NCI-H1105 treated with DMSO at 0.1 percent for 48 hours (cell line): ENCODE results near the gene CASKIN1.
"Not testable (repeated sequence)": the region's sequence is repeated elsewhere in the genome, so short reads cannot be mapped to it uniquely, and the experiment has no call there.

Experiments used
- DNase-seq: peaks from one replicate; lab custom pipeline; 2025; lab: John Stamatoyannopoulos, UW

Gene CASKIN1

GRCh38 chr16:2135071-2135470, 61.3 kb downstream of the CASKIN1 start:
- not testable (repeated sequence) for DNase-seq

DNA sequence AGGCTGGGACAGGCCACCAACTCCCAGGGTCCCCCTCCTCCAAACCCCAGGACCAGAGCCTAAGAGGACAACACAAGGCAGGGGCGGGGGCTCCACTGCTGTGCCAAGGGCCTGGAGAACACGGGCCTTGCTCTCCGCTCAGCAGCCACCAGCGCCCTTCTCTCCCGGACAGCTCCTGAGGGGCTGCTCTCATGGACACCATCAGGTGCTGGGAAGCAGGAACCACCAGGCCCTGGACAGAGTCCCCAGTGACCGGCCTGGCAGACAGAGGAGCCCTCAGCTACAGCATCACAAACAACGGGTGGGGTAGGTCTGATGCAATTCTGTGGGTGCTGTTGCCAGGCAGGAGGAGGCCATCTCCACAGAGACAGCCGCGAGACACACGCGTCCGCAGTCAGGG, 62.6 kb downstream of the CASKIN1 start:
- DNase-seq = not testable (repeated sequence)

DNA sequence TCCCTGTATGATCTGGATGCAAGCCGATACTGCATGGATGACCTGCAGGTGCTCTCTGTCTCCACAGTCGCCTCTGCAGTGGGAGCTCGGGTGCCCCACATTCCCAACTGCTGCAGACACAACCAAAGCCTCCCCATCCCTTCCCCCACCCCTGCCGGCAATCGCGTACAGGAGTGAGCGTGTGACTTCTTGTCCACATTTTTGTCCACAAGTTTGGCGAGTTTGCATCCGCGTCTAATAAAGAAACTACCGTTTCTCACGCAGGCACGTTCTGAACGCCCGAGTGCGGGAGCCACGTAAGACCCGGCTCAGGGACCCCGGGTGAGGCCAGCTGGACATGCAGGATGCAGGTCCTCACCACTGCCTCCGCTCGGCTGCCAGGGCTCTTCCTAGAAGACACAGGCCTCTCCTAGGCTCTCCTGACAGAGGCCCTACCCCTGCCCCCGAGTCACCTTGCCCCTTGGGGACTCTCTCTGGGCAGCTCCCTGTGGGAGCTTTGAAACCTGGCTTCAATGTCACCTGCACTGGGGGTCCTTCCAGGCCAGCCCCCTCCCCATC, 66.4 kb downstream of the CASKIN1 start:
- DNase-seq = not testable (repeated sequence)

- DNase-seq = not testable (repeated sequence)
Observed at GRCh38 chr16:2129251-2129650, 67.2 kb downstream of the CASKIN1 start.

GRCh38 chr16:2127630-2128280, 68.7 kb downstream of the CASKIN1 start:
- DNase-seq = not testable (repeated sequence)
